H9 (cell line): ENCODE results near the gene EXO1. TPM values are rescaled to one million over a fixed set of nuclear protein-coding genes. Genes with fewer than 3 reads are reported as not detected.

ENCODE experiments used
- DNase-seq: peaks from one replicate; pipeline ENCODE4 v3.0.0-alpha.2; 2017
- H2AFZ ChIP-seq: one replicate; pipeline ENCODE4 v1.6.1; 2013; ENCODE audit warnings: mild to moderate bottlenecking, low read length, control low read depth, moderate library complexity
- H2AK5ac ChIP-seq: 2 replicates; pipeline ENCODE4 v1.6.1; 2013; ENCODE audit warnings: low read length, control low read depth, mixed read lengths; ENCODE audit not compliant: insufficient read length
- H2BK120ac ChIP-seq: one replicate; pipeline ENCODE4 v1.6.1; 2013; ENCODE audit warnings: low read depth, mild to moderate bottlenecking, low read length, control low read depth, inconsistent platforms; ENCODE audit not compliant: poor library complexity, severe bottlenecking
- H2BK12ac ChIP-seq: 2 replicates; pipeline ENCODE4 v1.6.1; 2013; ENCODE audit warnings: low read length, control low read depth, mixed read lengths, low read depth; ENCODE audit not compliant: insufficient read length
- H2BK15ac ChIP-seq: 2 replicates; pipeline ENCODE4 v1.6.1; 2013; ENCODE audit warnings: low read depth, low read length, control low read depth
- H2BK20ac ChIP-seq: one replicate; pipeline ENCODE4 v1.6.1; 2013; ENCODE audit warnings: low read depth, mild to moderate bottlenecking, low read length, control low read depth, inconsistent platforms; ENCODE audit not compliant: poor library complexity, severe bottlenecking
- H2BK5ac ChIP-seq: 2 replicates; pipeline ENCODE4 v1.6.1; 2013; ENCODE audit warnings: low read length, control low read depth, mixed read lengths; ENCODE audit not compliant: insufficient read length
- H3K14ac ChIP-seq: 2 replicates; pipeline ENCODE4 v1.6.1; 2013; ENCODE audit warnings: low read length, control low read depth; ENCODE audit not compliant: insufficient read depth
- H3K18ac ChIP-seq: 2 replicates; pipeline ENCODE4 v1.6.1; 2013; ENCODE audit warnings: low read depth, mild to moderate bottlenecking, mixed read lengths, low read length, control low read depth; ENCODE audit not compliant: insufficient read length
- H3K23ac ChIP-seq: 2 replicates; pipeline ENCODE4 v1.6.1; 2013; ENCODE audit warnings: low read length, control low read depth, mixed read lengths, low read depth; ENCODE audit not compliant: insufficient read length
- H3K23me2 ChIP-seq: 2 replicates; pipeline ENCODE4 v1.6.1; 2013; ENCODE audit warnings: low read depth, mild to moderate bottlenecking, mixed read lengths, low read length, control low read depth; ENCODE audit not compliant: insufficient read length, poor library complexity, severe bottlenecking
- H3K27ac ChIP-seq: 2 replicates; pipeline ENCODE4 v1.5.1; 2013; ENCODE audit warnings: low read length, control low read depth, mixed read lengths, low read depth; ENCODE audit not compliant: insufficient read length
- H3K27me3 ChIP-seq: 2 replicates; pipeline ENCODE4 v1.6.1; 2013; ENCODE audit warnings: low read length, control low read depth, inconsistent platforms; ENCODE audit not compliant: insufficient read depth
- H3K4ac ChIP-seq: 2 replicates; pipeline ENCODE4 v1.6.1; 2013; ENCODE audit warnings: low read depth, mild to moderate bottlenecking, control low read depth, inconsistent platforms, low read length, moderate library complexity
- H3K4me1 ChIP-seq: 2 replicates; pipeline ENCODE4 v1.6.1; 2013; ENCODE audit warnings: low read length, control low read depth, inconsistent platforms; ENCODE audit not compliant: insufficient read depth
- H3K4me2 ChIP-seq: 2 replicates; pipeline ENCODE4 v1.6.1; 2013; ENCODE audit warnings: low read length, control low read depth, mixed read lengths; ENCODE audit not compliant: insufficient read length, insufficient read depth
- H3K56ac ChIP-seq: 2 replicates; pipeline ENCODE4 v1.6.1; 2013; ENCODE audit warnings: low read depth, mild to moderate bottlenecking, mixed read lengths, low read length, control low read depth; ENCODE audit not compliant: insufficient read length
- H3K79me1 ChIP-seq: 2 replicates; pipeline ENCODE4 v1.6.1; 2013; ENCODE audit warnings: low read depth, mild to moderate bottlenecking, moderate library complexity, low read length, control low read depth, inconsistent platforms; ENCODE audit not compliant: insufficient read depth, poor library complexity, severe bottlenecking
- H3K79me2 ChIP-seq: 2 replicates; pipeline ENCODE4 v1.6.1; 2013; ENCODE audit warnings: low read length, control low read depth, inconsistent platforms; ENCODE audit not compliant: insufficient read depth
- H3K9ac ChIP-seq: 2 replicates; pipeline ENCODE4 v1.6.1; 2013; ENCODE audit warnings: low read length, control low read depth, mixed read lengths; ENCODE audit not compliant: insufficient read length; ENCODE audit errors: extremely low read depth
- H3K9me3 ChIP-seq: one replicate; pipeline ENCODE4 v1.6.1; 2013; ENCODE audit warnings: low read depth, low read length, inconsistent platforms; ENCODE audit not compliant: control insufficient read depth
- H3T11ph ChIP-seq: one replicate; pipeline ENCODE4 v1.6.1; 2013; ENCODE audit warnings: mild to moderate bottlenecking, low read length, control low read depth, inconsistent platforms
- H4K20me1 ChIP-seq: one replicate; pipeline ENCODE4 v1.6.1; 2013; ENCODE audit not compliant: control insufficient read depth, insufficient read length, insufficient read depth
- H4K5ac ChIP-seq: 2 replicates; pipeline ENCODE4 v1.6.1; 2013; ENCODE audit warnings: low read depth, mild to moderate bottlenecking, mixed read lengths, low read length, control low read depth; ENCODE audit not compliant: insufficient read length
- H4K8ac ChIP-seq: replicated peaks from 2 replicates; pipeline ENCODE4 v1.6.1; 2013; ENCODE audit warnings: low read length, control low read depth, mixed read lengths, low read depth; ENCODE audit not compliant: insufficient read length
- H4K91ac ChIP-seq: 2 replicates; pipeline ENCODE4 v1.6.1; 2013; ENCODE audit warnings: low read depth, mild to moderate bottlenecking, moderate library complexity, mixed read lengths, low read length, control low read depth; ENCODE audit not compliant: insufficient read length
- H3K27ac Mint-ChIP-seq, 3 experiments: 2 replicates in 2 of 3; 3 replicates in 1 of 3; pipeline ENCODE4 v1.8.0; 2020 to 2021; ENCODE audit warnings: mixed read lengths in 3 of 3, mild to moderate bottlenecking in 1 of 3, moderate library complexity in 1 of 3
- H3K27me3 Mint-ChIP-seq: 2 replicates; pipeline ENCODE4 v1.8.0; 2021; ENCODE audit warnings: low read depth, mild to moderate bottlenecking, moderate library complexity, mixed read lengths
- H3K36me3 Mint-ChIP-seq, 3 experiments: 2 replicates in 2 of 3; 3 replicates in 1 of 3; pipeline ENCODE4 v1.8.0; 2020 to 2021; ENCODE audit warnings: low read depth in 3 of 3, mixed read lengths in 3 of 3; ENCODE audit not compliant: insufficient read depth in 1 of 3
- H3K4me1 Mint-ChIP-seq, 2 experiments: 2 replicates each; pipeline ENCODE4 v1.8.0; 2020; ENCODE audit warnings: mixed read lengths in 2 of 2
- H3K4me3 Mint-ChIP-seq, 2 experiments: 2 replicates in 1 of 2; 3 replicates in 1 of 2; pipeline ENCODE4 v1.8.0; 2020 to 2021; ENCODE audit warnings: mild to moderate bottlenecking in 2 of 2, mixed read lengths in 2 of 2, moderate library complexity in 1 of 2
- H3K9me3 Mint-ChIP-seq, 2 experiments: 2 replicates in 1 of 2; 3 replicates in 1 of 2; pipeline ENCODE4 v1.8.0; 2020; ENCODE audit warnings: mild to moderate bottlenecking in 2 of 2, mixed read lengths in 2 of 2, moderate library complexity in 1 of 2
- CTCF ChIP-seq: fragments of 200-600 bp; sonication (generic); conservative IDR thresholded peaks from 3 replicates; pipeline ENCODE4 v1.8.0; 2021; ENCODE audit warnings: antibody characterized with exemption, mild to moderate bottlenecking
- total RNA-seq: library from RNA; stranded (reverse); gene quantifications from 2 replicates; pipeline ENCODE4 v1.2.1, GENCODE V29; 2021

Gene EXO1
- total RNA-seq, 1 experiment from 2014 or later, result 43.2 TPM

- no peak overlapping the region for H4K8ac ChIP-seq
- no peaks in the 10 kb centered on the region for H3K27me3 ChIP-seq
- no peak overlapping the region for H2BK15ac ChIP-seq
- H3K23ac ChIP-seq, result no peak overlapping the region
- H2BK5ac ChIP-seq, result no peak overlapping the region
- no peak overlapping the region for H3K56ac ChIP-seq
- H3K4me2 ChIP-seq, result no peak overlapping the region
- no peak overlapping the region for H3K18ac ChIP-seq
- H3K27ac ChIP-seq, result no peak overlapping the region
- H3K27ac Mint-ChIP-seq, result no peak overlapping the region
- H3K4me1 Mint-ChIP-seq, result no peaks in the 10 kb centered on the region
- no peaks in the 10 kb centered on the region for H3K9me3 Mint-ChIP-seq
- no peak overlapping the region for H3K14ac ChIP-seq
- no peaks in the 10 kb centered on the region for H3K79me2 ChIP-seq
- no peak for TF ChIP-seq CTCF
- no peak overlapping the region for H2AK5ac ChIP-seq
- H3K9ac ChIP-seq, result no peak overlapping the region
- no peaks in the 10 kb centered on the region for H3K36me3 Mint-ChIP-seq
- H3K4me3 Mint-ChIP-seq, result no peak overlapping the region
- H3K23me2 ChIP-seq, result no peaks in the 10 kb centered on the region
- no peak overlapping the region for H3T11ph ChIP-seq
- no peaks in the 10 kb centered on the region for H3K9me3 ChIP-seq
- no peak overlapping the region for H4K91ac ChIP-seq
- H2AFZ ChIP-seq, result no peak overlapping the region
- H4K20me1 ChIP-seq, result no peaks in the 10 kb centered on the region
- no peak overlapping the region for H3K4ac ChIP-seq
- no peak for DNase-seq
- peaks cover 1% of the 10 kb centered on the region; the same call in 1 of the 2 replicates for H3K27me3 Mint-ChIP-seq
- H4K5ac ChIP-seq, result no peak overlapping the region
- no peaks in the 10 kb centered on the region for H3K79me1 ChIP-seq
- H2BK12ac ChIP-seq, result no peak overlapping the region
- no peak overlapping the region for H2BK120ac ChIP-seq
- no peak overlapping the region for H2BK20ac ChIP-seq
- no peaks in the 10 kb centered on the region for H3K4me1 ChIP-seq
Measured at GRCh38 chr1:241822846-241823245, 25.2 kb upstream of the EXO1 start.
